Activated T-cell treated with anti-CD3 and anti-CD28 coated beads for 1 hour (primary cell): Measurements from ENCODE around the gene PTPRA.

Source experiments
- DNase-seq: peaks from one replicate; pipeline ENCODE4 v3.0.0-alpha.2; 2020; ENCODE audit warnings: low read depth

The PTPRA gene

DNA sequence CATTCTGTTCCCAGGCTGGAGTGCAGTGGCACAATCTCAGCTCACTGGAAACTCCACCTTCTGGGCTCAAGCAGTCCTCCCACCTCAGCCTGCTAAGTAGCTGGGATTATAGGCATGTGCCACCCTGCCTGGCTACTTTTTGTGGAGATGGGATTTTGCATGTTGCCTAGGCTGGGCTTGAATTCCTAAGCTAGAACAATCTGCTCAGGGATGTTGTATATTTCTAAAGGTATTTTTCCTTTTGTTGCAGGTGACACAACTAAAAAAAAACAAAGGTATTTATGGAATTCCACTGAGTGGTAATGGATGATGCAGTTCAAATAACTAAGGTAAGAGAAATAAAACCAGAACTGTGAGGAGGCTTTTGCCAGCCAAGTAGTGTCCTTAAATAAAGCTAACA is 49.7 kb downstream of the PTPRA start:
- DNase-seq: no peak

DNA sequence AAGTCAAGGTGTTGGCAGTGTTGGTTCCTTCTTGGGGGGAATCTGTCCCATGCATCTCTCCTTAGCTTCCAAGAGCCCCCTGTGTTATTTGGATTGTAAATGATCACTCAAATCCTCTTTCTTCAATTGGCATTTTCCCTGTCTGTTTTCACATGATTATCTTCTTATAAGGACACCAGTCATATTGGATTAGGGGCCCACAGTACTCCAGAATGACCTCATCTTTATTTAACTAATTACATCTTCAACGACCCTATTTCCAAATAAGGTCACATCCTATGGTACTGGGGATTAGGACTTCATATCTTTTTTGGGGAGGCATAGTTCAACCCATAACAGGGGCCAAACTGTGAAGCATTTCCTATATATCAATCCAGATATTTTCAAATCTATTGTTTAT is 57.3 kb downstream of the PTPRA start:
- no peak for DNase-seq

DNA sequence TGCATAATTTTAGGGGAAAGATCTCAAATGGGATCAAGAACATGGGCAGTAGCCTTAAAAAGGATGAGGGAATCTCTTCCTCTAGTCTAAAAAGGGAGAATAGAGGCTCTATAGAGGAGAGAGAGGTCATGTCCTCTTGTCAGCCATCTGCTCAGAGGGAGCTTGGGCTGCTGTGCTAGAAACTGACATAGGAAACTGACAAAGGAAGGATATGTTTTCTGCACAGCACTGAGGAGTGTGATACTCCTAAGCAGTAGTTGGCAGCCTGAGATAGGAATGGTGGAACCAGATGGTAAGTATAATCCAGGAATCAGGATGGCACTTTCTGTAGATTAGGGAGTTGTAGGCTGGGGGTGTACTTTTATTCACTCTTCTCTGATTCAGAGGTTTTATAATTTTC is 59.2 kb downstream of the PTPRA start:
- no peak for DNase-seq

DNA sequence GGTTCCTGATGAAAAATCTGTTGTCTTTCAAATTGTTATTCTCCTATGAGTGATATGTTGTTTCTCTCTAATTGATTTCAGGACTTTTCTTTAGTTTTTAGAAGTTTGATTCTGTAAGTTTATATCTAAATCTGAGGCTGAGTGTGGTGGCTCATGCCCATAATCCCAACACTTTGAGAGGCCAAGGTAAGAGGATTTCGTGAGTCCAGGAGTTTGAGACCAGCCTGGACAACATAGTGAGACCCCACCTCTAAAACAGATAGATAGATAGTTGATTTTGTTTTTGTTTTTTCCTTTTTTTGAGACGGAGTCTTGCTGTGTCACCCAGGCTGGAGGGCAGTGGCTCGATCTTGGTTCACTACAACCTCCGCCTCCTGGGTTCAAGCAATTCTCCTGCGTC is 64.6 kb downstream of the PTPRA start:
- no peak for DNase-seq

DNA sequence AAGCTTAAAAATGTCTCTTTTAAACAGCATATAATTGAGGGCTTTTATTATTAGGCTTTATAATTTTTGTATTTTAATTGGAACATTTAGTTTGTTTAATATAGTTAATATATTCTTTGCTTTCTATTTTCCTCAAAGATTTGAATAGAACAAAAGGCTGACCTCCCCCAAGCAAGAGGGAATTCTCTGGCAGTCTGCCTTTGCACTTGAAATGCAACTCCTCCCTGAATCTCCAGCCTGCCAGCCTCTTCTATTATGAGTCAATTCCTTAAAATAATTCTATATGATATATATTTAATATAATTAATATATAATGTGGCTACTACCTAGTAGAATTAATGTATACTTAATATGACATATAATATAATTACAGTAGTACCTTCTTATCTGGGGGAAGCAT is 69.2 kb downstream of the PTPRA start:
- no peak for DNase-seq

DNA sequence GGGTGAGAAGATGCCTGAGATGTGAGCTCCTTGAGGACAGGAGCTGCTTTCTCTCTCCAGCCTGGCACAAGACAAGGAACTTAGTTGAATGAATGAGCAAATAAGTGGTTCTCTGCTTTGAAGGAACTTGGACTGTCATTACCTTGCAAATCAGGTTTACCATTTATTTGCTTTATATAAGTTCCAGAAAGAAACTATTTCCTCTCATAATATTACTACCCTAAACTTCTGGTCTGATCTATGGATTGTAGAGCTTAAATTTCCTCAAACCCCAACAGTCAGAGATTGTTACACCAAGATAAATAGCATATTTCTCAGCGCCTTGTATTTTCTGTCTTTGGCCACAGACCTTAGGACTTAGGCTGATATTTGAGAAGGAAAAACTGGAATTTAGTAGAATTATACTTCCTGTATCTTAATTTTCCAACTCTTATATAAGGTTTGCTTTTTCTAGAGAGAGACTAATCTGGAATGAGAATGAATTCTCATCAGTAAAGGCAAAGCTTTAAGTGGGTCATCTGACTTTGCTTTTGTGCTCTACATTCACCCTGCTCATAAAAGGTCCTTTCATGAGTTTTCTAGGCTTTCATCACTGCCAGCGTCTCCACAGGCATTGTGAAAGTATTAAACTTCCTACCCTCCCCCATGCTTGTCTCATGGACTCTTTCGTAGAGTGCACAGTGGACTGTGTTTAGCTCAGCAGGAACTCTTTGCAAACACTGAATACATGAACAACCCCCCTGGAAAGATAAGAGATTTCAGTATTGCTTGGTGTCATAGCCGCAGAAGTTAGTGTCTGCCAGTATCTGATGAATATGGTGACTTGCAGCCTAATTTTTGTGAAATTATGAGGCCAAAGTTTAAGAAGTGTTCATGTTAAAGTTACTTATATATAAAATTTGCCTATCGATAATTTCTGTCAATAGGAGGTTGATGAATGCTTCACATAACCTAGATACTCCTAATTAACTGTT is 74.0 kb downstream of the PTPRA start:
- no peak for DNase-seq

DNA sequence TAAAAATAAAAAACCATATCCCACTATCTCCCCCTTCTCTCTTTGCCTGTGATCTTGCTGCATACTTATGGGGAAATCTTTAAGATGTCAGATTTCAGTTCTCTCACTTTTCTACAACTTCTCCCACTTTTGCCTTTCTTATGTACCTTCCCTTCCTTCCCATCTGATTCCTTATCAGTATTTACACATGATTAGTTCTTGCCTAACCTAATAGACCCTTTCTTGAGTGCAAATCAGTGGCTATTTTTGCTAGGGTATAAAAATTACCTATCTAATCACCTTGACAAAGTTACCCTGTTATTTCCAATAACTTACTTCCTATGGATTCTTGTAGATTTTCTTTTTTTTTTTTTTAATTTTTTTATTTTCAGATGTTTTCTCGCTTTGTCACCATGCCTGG is 75.7 kb downstream of the PTPRA start:
- DNase-seq: no peak

DNA sequence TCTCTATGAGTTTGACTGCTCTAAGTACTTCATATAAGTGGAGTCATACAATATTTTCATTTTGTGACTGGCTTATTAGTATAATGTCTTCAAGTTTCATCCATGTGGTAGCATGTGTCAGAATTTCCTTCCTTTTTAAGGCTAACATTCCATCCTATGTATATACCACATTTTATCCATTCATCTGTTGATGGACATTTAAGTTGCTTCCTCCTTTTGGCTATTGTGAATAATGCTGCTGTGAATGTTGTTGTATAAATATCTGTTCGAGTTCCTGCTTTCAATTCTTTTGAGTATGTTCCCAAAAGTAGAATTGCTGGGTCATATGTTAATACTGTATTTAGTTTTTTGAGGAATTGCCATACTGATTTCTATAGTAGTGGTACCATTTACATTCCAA is 79.5 kb downstream of the PTPRA start:
- no peak for DNase-seq

DNA sequence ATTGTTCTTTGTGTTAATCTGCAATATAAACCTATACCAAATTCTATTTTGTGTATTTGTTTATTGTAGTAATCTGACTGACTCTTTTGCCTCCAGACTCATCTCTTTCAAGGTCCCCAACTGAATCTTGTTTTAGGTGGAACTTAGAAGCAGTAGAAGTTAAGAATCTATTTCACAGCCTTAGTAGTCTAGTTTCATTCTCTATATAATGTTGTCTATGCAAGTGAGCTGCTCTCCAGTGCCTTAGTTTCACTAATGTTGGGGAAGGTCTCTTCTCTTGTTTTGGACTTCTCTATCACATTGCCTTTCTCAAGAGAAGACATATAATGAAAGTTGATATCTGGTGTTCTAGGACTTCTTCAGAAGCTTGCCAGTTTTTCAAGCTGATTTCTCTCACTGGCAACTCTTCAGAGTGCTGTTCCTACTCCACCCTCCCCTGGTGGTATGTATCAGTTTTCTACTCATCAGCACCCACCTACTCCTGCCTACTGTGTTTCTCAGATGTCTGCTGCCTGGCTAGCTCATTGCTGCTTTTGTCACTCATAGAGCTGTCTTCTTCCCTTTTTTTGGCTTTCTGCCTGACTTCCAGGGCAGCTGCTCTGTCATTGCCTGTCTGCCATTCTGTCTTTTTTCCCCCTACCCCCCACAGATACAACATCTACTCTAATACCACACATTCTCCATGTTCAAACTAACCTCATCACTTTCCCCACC is 82.1 kb downstream of the PTPRA start:
- DNase-seq: no peak

DNA sequence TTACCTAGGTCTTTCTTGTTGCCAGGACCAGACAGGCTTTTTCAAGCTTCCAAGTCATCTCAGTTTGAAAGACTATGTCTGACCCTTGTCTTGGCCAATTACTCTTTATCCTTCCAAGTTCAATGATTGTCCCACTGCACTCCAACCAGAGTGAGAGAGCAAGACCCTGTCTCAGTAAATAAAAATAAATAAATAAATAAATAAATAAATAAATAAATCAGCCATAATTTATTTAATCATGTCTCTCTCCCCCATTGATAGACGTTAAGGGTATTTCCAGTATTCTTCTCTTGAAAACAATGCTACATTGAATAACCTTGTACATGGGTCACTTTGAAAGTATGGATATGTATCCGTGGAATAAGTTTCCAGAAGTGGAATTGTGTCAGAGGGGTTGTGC is 83.2 kb downstream of the PTPRA start:
- no peak for DNase-seq

DNA sequence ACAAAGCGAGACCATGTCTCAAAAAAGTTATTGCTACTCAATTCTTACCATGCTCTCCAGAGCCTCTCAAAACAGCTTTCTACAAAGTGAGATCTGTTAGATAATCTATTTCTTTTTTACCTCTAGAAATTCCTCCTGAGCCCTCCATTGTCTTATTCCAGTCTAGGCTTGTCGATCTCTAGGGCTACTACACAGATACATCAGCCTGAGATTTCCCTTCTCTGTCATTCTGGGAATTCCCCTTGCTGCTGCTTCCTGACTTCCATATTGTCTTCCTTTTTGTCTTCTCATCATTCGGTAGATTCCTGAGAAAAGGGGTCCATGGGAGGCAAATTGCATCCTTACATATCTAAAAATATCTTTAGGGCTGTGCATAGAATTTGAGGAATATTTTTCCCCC is 94.6 kb downstream of the PTPRA start:
- DNase-seq: no peak

DNA sequence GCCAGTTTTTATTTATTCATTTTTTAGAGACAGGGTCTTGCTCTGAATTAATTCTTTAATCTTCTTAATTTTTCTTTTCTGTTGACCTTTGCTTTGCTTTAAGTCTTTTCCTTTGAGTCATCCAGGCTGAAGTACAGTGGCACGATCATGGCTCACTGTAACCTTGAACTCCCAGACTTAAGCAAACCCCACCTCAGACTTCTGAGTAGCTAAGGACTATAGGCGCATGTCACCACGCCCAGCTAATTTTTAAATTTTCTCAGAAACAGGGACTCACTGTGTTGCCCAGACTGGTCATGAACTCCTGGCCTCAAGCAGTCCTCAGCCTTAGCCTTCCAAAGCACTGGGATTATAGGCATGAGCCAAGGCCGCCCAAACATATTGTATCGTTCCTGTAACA is 98.8 kb downstream of the PTPRA start:
- DNase-seq: no peak

DNA sequence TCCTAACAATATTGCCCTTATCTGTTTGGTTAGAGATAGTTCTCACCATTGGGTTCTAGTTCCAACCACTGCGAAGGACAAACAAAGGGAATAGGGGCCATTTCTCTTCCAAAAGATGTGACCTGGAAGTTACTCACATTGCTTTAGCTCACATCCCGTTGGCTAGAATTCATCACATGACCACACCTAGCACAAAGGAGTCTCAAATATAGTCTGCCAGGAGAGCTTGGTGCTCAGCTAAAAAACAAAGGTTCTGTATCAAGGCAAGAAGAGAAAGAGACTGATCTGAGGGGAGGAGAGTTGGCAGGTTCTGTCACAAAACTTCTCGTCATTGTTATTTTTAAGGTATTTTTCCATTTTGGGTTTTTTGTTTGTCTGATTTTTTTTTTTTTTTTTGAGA is 100.3 kb downstream of the PTPRA start:
- DNase-seq: no peak

DNA sequence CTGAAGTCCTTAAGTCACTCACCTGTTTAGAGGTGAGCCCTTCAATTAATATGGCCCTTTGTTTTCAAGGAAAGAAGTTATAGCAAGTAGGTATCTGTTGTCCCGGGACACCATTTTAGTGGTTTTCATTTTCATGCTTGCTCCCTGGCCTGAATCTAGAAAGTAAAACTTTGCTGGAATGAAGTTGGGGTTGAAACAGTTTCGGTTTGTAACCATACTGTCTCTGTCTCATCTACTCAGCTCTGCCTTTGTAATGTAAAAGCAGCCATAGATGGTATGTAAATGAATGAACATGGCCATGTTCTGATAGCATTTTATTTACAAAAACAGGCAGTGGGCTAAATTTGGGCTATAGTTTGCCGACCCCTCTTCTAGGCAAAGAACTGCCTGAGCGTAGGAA is 105.2 kb downstream of the PTPRA start:
- no peak for DNase-seq

DNA sequence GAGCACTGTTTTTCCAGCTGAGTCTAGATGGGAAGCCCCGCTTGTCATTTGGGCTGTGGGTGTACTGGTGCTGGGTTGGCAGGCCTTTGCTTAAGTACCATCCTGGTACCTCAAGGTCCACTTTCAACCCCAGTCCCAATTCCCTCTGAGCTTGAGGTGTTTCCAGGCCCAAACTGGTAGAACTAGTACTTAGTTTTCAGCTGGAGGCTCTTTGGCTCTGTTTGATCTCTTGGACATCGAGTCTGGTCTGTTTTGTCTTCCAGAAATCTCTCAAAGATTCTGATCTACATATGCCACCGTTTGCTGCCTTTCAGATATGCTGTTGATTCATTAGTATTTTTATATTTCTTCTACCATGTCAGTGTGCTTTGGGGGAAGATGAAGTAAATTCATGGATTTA is 108.4 kb downstream of the PTPRA start:
- no peak for DNase-seq

DNA sequence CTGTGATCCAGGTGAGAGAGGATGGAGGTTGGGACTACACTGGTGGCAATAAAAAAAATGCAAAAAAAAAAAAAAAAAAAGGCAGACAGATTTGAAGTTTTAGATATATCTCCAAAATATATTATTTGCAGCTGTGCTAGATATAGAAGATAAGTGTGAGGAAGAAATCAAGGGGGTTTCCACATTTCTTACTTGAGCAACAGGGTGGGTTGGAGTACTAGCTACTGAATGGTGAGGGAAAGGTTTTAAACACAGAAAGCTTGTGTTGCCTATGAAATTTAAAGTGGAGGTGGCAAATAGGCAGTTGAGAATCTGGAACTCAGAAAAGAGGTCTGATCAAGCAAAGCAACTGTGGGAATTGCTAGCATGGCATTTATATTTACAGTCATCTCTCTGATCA is 110.2 kb downstream of the PTPRA start:
- DNase-seq: no peak

DNA sequence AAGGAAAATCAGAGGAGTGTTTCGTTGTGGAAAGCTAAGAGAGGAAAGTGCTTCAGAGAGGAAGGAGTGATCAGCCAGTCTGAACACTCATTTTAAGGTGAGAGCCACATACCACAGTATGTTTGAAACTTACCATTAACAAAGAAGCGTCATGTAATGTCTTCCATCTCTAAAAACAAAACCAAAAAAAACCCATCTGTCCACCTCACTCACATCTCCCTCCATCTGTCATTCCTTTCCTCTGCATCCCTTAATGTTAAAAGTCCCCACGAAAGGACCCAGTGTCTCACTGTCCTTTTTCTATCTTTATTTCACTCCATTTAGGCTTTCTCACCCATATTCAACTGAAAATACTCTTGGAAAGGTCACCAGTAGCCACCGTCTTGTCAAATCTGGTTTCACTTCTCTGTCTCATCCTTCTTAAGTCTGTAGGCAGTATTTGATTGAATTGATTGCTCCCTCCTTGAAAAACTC is 110.8 kb downstream of the PTPRA start:
- no peak for DNase-seq

DNA sequence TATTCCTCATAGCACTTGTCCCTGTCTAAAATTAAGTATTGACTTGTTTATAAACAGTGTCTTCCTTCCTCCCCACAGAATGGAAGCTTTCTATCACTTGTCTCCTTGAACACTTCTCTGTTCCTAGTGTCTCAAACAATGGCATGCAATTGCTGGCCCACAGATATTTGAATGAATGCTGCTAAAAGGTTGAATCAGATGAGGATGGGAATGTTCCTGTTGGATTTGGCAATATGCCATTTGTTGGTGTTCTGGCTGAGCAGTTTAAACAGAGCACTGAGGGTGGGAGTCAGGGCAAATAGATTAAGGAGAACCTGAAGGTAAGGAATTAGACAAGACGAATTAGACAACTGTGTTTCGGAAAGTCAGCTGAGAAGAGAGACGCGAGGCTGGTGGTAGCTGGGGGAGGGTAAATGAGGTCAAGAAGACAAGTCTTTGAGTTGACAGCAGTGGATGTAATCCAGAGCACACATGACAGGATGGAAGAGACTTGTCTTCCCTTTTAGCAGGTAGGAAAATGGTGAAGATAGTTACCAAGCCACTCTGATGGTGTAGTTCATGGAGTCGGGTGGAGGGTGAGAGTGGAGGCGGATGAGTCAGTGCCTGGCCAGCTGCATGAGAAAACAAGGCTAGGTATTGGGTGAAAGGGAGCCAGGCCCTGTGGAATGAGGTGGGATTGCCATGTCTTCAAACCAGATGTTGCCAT is 111.8 kb downstream of the PTPRA start:
- DNase-seq: no peak

DNA sequence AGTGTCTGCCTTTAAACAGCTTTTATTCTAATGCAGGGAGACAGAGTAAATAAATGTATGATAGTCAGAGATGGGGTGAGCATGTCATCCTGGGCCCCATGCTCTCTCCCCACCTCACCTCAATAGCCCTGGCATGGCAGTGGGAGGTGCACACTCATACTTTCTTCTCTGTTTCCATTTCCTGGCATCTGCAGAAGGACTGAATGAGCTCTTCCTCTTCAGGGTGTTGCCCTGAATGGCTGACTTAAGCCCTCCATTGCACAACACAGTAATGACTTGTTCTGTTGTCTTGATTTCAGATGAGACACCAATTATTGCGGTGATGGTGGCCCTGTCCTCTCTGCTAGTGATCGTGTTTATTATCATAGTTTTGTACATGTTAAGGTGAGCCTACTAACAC is 113.2 kb downstream of the PTPRA start:
- DNase-seq: no peak

DNA sequence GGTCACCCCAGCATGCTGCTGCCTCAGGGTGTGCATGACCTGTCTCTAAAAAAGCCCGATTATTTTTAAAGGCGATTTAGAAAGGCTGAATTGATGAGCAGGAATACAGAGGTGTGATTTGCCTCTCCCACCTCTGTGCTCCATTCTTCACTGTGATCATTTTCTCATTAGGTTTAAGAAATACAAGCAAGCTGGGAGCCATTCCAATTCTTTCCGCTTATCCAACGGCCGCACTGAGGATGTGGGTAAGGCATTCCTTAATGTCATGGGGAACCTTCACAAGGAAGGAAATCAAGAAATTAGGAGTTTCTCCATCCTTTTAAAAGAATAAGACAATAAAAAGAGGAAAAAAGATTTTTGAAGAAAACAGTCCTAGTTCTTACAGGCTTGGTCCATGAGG is 114.6 kb downstream of the PTPRA start:
- DNase-seq: no peak

DNA sequence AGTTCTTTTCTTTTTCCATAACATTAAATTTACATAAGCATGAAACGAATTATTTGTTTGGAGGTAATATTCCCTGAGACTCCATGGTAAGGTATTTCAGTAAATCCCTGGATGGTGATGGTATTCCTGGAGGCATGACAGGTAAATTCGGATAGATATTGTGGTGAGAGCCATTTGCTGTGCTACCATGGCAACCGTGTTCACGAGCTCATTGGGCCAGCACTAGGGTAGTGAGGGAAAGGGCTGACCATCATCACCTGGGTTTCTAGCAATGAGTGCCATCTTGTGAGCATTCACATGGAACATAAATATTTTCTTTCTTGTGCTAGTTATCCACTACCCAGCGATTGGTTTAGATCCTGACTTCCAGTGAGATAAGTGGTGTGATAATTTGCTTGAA is 118.3 kb downstream of the PTPRA start:
- DNase-seq: no peak

DNA sequence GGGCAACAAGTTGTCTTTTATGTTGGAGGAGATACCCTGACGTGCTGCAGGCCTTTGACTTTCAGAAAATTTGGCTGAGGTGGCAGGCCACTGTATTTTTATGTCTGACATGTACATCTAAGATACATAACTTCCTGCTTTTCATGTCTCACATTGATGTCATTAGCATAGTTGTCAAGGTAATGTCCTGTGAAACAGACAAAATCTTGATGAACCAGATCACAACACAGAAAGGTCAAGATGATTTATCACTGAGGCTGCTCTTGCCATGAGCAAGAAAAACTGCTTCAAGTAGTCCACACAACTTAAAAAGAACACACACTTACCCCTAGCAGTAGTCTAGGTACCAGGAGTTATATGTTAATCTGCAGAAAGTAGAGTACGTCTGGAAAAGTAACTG is 120.0 kb downstream of the PTPRA start:
- DNase-seq: no peak

DNA sequence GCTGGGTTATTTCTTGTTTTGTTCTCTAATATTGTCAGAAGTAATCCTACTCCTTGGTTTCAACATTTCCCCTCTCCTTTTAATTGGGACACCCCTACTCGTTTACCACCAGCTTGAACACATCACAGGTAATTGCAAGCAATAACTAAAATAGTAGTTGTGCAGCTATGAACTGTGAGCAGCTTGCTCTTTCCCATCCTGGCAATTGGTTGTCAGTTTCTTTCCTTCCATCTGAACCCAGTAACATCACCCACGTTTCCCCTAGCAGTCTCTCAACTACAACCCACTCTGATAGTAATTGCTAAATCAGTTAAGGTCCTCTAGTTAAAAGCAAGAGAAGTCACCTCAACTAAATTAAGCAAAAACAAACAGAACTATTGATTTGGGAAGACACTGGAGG is 122.5 kb downstream of the PTPRA start:
- no peak for DNase-seq
